HG02981 (cell line): ENCODE measurements around the gene ARF1.
A peak's percentile ranks its signal among the peaks of the same experiment; 100 is the strongest.

Experiments
- ATAC-seq: cut with Tn5 transposase; IDR thresholded peaks from one replicate; pipeline ENCODE4 v1.9.1; 2021; ENCODE audit warnings: mild to moderate bottlenecking, moderate library complexity; ENCODE audit not compliant: unreplicated experiment

ARF1 gene

DNA sequence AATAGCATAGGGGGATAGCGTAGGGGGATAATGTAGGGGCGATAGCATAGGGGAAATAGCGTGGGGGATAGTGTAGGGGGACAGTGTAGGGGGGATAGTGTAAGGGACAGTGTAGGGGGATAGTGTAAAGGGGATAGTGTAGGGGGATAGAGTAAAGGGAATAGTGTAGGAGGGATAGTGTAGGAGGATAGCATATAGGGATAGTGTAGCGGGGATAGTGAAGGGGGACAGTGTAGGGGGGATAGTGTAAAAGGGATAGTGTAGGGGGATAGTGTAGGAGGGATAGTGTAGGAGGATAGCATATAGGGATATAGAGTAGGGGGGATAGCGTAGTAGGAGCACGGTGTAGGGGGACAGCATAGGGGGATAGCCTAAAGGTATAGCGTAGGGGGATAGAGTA lies 14.1 kb upstream of the ARF1 start:
- no peak for ATAC-seq

DNA sequence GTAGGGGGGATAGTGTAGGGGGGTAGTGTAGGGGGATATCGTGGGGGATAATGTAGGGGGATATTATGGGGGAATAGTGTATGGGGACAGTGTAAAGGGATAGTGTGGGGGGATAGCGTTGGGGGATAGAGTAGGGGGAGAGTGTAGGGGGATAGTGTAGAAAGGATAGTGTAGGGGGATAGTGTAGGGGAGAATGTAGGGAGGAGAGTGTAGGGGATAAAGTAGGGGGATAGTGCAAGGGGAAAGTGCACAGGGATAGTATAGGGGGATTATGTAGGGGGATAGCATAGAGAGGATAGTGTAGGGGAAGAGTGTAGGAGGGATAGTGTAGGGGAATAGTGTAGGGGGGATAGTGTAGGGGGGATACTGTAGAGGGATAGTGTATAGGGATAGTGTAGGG lies 12.3 kb upstream of the ARF1 start:
- ATAC-seq: no peak

DNA sequence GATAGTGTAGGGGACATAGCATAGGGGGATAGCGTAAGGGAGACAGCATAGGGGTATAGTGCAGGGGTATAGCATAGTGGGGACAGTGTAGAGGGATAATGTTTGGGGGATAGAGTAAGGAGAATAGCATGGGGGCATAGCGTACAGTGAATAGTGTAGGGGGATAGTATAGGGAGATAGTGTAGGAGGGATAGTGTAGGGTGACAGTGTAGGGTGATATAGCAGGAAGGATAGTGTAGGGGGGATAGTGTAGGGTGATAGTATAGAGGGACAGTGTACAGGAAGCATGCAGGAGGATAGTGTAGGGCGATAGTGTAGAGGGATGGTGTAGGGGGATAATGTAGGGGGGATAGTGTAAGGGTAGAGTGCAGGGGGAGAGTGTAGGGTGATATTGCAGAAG lies 11.7 kb upstream of the ARF1 start:
- no peak for ATAC-seq

DNA sequence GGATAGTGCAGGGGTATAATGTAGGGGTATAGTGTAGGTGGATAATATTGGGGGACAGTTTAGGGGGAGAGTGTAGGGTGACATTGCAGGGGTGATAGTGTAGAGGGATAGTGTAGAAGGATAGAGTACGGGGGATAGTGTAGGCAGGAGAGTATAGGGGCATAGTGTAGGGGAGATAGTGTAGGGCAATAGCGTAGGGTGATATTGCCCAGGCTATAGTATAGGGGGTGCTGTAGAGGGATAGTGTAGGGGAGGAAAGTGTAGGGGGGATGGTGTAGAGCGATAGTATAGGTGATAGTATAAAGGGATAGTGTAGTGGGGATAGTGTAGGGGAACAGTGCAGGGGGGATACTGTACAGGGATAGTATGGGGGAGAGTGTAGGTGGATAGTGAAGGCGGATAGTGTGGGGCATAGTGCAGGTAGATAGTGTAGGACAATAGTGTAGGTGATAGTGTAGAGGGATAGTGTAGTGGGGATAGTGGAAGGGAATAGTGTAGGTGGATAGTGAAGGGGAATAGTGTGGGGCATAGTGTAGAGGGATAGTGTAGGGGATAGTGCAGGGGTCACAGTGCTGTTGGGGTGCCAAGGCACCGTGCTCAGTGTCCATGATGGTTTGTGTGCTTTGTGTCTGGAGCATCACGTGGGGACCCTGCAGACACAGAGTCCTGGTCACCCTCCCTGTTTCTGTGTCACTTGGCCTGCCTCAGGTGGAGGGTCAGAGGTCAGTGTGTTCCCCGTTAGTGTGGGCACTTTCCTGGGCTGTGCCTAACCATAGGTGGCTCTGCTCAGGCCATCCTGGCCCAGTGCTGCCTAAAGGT lies 10.5 kb upstream of the ARF1 start:
- ATAC-seq: no peak

DNA sequence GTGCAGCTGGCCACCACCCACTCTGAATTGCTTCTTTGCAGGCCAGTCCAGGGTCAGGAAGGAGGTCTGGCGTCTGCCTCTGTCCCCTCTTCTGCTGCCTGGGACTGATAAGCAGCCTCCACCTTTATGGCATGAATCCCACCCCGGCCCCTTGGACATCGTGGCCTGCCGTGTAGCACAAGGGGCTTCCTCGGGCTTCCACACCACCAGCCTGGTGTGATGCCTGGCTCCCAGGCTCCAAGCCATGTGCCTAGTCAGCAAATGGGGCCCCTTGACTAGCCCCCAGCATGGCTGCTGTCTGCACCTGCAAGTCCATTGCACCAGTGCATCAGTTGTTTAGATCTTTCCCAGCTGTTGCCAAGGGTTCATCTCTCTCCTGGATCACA lies 9.9 kb upstream of the ARF1 start:
- no peak for ATAC-seq

DNA sequence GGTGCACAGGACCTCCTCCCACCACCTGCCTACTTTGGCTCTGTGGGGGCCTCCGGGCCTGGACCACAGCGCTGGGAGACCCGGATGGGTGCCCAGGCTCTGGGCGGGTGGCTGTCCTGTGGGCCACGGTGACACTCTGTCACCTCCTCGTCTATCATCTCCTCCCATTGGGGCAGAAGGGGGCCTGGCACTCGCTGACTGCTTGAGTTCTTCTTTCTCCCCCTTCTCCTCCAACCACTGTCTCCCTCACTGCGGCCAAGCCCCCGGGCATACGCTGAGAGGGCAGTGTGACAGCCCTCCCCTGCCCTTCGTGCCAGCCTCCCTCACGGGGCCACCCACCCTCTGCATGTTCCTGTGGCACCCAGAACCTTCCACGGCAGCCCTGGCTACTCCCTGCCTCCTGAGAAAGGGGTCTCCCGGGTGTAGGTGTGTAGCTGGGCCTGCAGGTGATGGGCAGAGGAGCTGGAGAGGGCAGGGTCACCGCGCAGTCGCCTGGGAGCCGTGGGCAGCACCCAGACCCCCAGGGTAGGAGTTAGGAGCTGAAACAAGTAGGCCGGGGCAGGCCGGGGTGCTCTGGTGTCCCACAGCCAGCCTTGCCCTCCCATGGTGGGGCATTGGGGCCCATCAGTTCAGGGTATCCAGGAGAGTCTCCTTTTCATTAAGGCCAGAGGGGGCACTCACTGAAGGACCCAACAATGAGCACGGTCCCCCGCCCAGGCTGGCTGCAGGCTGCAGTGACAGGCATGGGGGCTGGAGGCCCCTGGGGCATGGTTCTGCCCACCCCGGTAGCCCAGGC lies 9.2 kb upstream of the ARF1 start:
- ATAC-seq: no peak

DNA sequence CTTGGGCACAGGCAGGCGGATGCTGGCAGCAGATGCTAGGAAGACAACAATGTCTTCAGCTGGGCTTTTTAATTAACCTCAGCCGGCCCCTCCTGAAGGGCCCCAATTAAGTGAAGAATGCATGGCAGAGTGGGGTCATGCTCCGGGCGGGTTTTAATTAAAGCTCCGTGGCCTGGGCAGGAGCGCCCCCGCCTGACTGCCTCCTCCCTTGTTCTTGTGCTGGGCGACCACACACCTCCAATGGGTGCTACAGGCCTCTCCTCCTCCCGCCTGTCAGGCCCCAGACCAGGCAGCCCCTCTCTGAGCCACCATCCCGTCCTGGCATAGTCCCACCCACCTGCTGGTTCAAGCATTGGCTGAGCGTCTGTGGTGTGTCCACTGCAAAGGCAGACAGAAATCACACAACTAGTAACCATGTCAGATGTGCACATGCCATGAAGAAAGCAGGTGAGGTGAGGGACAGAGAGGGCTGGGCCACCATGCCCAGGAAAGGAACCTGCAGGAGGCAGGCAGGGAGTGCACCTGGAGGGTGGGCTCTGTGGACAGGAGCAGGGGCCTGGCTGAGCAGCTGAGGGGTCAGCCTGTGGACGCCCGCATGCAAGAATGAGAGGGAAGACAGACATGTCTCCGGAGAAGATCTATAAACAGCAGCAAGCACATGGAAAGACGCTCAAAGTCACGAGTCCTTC lies 8.5 kb upstream of the ARF1 start:
- no peak for ATAC-seq

DNA sequence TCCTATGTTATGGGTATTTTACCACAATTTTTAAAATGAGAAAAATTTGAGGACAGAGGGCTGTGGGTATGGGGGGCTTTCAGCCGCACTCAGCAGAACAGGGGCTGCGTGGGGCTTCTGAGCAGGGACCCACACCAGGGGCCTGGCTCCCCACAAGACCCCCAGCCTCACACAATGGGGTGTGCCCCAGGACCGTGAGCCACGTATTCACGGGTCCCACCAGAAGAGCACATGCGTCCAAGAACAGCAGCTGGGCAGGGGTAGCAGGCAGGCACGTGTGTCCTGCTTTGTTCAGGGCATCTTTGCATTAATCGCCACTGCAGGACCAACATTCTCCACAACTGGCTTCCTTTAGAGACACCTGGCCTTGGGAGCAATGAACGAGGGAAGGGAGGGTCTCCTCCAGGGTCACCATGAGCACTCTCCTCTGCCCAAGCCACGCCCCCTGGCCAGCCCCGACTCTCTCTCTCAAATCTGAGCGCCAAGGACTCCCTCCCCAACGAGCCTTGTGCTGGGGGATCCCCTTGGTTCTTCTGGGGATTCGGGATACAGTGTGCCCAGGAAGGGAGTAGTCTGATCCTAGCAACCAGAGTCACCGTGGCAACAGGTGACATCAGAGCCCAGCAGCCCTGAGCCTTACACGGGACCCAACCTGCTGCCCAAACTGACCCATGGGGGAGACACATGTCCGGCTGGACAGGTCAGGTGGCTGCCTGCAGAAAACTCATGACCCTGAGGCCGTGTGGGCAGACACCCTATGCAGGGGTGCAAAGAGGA lies 7.4 kb upstream of the ARF1 start:
- no peak for ATAC-seq

DNA sequence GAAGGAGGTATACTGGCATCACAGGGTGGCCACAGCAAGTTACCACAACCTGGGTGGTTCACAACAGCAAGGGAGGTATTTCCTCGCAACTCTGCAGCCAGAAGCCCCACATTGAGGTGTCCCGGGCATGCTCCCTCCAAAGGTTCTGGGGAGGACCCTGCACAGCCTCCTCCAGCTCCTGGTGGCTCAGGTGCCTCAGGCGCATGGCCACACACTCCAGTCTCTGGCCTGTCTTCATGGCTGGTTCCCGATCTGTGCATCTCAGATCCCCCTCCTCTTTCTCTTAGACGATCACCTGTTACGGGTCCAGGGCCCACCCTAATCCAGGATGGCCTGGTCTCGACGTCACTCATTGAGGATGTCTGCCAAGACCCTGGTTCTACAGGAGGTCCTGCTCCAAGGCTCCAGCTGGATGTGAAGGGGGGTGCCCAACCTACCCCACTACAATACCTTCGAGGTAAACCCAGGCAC lies 6.7 kb upstream of the ARF1 start:
- ATAC-seq: no peak

DNA sequence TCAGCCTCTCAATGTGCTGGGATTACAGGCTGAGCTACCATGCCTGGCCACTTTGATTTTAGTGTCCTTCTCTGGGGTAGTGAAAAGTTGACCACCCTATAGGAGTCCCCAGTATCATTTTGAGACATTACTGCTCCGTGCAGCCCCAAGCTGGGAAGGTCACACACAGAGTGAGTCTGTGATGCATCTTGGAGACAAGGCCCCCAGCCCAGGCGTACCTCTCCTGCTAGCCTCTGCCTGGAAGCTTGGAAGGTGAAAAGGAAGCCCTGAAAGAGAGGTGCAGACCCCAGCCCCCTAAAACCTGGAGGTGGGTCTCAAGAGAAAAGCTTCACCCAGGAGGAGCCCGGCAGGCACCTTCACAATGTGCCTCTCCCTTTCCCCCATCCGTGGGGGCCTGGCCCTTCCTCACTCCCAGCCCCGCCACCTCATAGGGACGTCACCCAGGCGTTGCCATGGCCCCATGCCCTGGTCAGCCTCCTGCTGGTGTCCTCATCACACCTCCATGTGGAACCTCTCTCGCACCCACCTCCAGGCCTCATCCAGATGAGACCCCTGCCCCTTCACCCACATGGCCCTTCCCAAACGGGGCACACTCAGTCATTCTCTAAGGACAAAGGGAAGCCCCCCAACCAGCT lies 5.6 kb upstream of the ARF1 start:
- ATAC-seq: no peak

DNA sequence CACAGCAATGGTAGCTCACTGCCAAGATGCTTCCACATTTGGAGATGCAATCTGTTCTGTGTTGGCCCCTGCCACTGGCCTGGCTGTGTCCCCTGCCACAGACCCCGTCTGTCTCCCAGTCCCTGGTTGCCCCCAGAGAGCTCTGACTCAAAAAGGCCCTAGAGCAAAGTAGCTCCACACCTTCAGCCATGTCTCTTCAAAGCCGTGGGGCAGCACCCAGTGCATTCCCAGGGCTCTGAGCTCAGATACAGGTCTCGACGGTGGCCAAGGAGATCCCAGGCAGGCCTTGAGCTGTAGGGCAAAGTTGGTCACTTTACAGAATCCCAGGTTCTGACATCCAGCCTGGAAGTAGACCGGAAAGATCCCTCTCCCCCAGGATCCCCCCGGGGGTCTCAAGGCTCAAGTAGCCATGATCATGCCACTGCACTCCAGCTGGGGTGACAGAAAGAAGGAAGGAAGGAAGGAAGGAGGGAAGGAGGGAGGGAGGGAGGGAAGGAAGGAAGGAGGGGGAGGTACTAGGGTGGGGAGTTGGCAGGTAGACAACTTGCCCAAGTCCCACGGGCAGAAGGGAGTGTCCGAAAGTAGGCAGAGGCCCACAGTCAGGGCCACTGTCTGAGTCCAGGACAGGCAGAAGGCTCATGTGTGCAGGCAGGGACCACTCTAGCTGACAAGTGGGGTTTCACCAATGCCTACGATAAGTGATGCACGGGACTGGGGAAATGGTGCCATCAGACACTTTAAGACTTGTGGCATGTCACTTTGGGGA lies 4.8 kb upstream of the ARF1 start:
- no peak for ATAC-seq

DNA sequence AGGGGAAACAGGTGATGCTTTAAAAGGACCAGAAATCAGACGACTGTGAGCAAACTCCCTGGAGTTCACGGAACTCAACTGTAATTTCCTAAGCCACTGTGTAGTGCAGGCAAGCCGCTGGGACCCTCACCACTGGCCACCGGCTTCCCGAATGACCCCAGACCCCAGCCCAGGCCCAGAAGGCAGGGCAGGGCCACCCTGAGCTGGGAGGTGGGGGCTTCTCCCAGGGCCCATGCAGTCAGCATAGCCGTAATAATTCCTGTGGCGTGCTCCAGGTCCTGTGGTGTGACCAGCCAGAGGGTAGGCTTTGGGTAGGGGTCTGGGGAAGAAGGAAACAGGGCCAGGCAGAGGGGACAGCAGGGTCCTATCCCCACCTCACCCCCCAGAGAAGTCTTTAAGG lies 3.5 kb upstream of the ARF1 start:
- ATAC-seq: no peak

DNA sequence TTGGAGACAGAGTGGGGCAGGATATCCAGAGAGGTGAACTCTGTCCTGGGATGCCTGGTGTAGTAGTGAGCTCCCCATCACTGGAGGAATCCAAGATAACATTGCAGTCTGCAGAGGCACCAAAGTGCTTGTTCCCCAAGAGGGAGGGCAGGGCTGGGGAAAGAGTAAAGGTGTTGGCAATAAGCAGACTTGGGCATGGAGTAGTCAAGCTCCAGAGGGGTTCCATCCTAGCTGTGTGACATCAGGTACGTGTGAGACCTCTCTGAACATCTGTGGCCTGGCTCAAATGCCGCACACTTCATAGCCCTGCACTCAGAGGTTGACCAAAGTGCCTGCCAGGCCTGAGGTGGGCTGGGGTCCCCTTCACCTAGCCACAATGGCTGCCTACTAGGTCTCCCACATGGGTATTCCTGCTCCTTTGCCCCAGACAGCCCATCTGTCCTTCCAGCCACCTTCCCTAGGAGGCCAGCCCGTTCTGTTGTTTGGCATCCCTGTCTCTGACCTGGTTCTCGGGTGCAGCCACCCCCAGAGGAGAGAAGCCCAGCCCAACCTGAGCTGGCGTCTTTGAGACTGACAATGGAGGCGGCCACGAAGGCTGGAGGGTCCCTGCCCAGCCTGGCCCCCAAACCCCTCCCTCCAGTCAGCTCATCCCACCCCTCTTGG lies 2.8 kb upstream of the ARF1 start:
- ATAC-seq: no peak

DNA sequence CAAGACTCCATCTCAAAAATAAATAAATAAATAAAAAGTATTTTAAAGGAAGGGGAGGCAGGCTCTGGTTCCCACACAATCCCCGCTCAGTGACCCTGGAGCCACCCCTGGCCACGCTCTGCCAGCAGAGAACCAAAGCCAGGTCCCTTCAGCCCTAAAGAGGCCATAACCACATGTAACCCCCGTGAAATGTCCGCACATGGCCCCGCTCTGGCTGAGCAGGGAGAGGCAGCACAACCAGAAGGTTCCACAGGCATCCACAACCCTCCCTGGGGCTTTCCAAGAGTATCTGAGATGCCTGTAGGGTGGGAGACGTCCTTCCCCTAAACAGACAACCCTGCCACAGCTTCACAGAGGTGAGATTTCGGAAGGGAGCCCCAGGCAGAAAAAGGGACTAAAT lies 1.4 kb upstream of the ARF1 start:
- ATAC-seq: no peak

DNA sequence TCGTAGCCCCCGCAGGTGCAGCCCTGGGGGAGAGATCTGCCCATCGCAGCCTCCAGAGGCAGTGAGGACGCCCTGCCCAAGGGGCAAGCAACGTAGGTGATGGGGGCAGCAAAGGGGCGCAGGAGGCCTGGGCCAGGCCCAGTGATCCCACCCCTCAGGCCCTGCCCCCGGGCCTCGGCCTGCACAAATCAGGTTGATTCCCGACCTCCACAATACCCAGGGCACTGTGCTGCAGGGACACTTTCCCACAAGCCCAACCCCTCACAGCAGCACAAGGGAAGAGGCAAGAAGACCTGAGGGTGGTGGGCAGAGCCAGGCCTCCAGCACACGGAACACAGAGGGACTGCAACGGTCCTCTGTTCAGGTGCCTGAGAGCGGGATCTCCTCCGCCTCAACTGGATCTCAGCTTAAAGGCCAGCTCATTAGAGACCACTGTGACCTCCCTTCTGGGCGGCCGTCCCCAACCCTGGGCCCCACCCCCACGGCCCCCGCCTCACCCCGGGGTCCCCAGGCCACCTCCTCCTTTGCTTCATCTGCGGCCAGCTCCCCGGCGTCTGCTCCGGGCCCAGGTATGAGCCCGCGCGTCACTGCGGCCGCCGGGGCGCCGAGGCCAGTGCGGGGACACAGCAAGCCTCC lies 812 bp upstream of the ARF1 start:
- peak; percentile 20 for ATAC-seq

DNA sequence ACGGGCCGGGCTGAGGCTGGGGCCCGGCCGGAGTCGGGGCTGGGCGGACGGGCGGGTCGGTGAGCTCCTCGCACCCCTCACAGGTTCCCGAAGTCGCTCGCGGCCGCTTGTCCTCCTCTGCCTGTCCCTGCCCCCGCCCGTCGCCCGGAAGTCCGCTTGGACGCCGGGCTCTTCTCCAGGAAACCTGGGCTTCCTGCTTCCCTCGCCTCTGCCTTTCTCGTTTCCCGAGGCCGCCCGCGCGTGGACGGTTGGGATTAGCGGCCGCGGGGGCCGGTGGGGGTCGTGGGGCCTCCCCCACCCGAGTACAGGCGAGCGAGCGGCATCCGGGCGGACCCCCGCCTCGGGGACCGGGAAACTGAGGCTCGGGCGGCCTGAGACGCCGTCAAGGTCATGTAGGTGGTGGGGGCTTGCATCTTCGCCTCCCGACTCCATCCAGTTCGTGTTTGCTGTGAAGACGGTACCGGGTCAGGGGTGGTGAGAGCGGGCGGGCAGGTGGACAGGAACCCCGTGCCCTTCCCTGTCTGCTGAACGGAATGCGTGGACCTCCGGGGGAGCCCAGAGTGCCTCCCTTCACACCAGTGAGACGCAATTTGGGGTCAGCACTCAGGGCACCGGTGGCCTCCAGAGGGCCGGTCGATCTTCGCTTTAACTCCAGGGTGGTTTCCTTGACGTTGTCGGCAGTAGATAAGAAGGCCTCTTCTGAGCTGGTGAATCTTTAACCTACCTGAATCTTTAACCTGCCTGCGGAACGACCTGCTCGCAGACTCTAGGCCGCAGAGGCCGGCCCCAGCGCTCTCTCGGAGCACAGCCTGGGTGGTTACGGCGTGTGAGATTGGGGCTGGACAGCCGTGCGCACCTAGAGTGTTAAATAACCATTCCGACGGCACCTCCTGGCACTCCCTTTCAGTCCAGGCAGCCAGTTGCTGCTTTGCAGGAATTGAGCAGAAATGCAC lies 686 bp downstream of the ARF1 start:
- ATAC-seq: peak; percentile 21

DNA sequence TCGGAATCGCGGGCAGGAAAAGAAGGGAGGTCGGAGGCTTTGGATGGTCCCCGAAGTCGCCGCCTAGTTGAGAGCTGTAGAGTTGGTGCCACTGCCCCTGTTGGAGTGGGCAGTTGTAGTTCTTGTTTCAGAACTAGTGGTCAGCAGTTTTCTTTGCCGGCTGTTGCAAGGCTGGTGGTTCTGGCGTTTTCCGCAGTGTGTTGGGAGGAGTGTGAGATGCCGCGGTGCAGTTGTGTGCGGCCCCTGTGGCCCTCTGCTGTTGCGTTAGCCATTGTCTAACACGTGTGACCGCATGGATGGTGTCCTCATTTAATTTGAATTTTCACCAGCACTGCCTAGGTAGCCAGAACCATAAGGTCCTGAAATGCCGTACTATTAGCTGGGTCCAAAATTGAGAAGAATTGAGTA lies 1.4 kb downstream of the ARF1 start:
- ATAC-seq: no peak

DNA sequence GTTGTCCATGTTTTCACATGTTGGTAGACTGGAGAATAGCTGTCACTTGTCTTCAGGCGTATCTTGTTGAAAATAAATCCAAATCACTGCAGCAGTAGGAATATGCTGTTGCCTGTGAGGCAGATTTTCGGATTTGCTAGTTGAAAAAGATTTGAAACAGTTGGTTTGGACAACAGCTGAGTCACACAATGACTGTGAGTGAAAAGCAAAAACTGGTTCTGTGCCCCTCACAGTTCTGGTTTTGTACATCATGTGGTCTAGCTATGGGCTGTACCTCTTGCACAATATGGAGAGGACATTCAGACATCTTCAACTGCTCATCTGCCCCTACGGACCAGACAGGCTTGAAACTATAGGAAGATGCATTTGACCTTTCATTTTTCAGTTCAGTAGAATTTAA lies 1.8 kb downstream of the ARF1 start:
- no peak for ATAC-seq
